Hematopoietic multipotent progenitor cell treated with erythropoietin and hydrocortisone succinate and interleukin-3 and kit ligand, for 17 days (in vitro differentiated cells): ENCODE results near the gene COX7B2.

Experiments
- DNase-seq: peaks from one replicate; pipeline ENCODE4 v3.0.0-alpha.2; 2015; ENCODE audit warnings: low spot score

Gene COX7B2, protein sequence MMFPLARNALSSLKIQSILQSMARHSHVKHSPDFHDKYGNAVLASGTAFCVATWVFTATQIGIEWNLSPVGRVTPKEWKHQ

GRCh38 chr4:46909078-46909477, at the start of gene COX7B2:
TSS of gene COX7B2 (minus strand) at chr4:46909245. CDS start at chr4:46735192, 174,053 bp downstream.
- DNase-seq: no peak

- DNase-seq: no peak
Measured at GRCh38 chr4:46956451-46956850, 47.4 kb upstream of the COX7B2 start.

DNA sequence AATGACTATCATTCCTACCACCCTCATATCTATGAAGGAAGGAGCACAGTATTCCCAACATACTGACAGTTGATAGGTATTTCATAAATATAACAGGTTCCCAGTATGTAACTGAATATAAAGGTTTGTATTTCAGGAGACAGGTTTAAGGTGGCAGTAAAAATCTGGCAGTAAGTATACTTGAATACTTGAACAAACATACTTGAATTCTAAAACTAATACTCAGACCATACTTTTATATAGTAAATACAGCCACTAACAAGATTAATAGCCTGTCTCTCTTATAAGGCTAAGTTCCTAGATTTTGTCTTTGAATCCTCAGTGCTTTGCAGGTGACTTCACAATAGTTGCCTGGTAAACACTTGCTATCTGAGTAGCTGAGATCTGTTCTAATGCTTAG, 46.6 kb upstream of the COX7B2 start:
- DNase-seq: no peak

DNA sequence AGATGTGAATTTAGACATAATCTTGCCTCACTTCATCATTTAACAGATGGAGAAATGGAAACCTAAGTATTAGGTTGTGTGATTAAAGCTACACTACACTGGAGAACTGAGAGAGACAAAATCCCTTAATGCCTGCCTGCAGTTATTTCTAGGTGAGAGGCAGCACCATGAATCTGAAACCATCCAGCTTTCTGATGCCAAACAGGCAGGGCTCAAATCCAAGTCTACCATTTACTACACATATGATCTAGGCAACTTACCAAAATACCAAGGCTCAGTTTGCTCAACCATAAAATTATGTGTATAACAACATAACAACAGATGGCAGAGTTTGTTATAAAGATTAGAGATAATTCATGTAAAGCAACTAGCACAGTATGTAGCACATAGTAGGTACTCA, 45.6 kb upstream of the COX7B2 start:
- no peak for DNase-seq

GRCh38 chr4:46953564-46953963, 44.5 kb upstream of the COX7B2 start:
- DNase-seq: no peak

DNA sequence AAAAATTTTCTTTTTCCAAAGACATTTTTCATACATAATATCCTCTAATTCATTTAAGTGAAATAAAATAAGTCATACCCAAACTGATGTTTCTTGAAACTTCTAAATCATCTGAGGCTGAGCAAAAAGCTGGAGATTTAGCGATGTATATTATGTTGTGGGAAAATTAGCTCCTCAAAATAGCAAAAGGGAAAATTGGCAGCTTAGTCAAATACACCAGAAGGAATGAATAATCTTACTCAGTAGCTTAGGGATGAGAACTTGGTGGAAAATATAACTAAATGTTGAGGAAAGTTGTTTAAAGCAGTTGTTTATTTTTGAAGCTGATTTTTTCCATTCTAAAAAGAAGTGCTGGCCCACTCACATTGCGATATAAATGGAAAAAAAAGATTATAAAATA, 43.4 kb upstream of the COX7B2 start:
- DNase-seq: no peak

DNA sequence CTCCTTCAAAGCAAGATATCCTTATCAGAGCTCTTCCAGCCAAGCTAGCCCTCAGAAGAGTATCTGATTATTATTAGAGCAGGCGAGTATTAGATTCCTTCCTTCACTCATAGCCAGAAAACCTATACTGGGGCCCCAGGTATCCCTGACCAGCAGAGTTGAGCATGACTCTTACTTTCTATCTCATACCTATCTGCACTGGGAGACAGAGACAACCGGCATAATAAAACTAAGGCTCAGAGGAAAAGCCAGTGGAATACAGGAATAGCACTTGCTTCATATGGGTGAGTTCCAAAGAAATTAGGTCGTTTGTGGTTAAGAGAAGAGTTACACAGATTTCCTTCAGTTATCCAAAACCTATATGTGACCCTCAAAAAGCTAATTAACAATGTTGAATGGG, 41.8 kb upstream of the COX7B2 start:
- no peak for DNase-seq

- no peak for DNase-seq
Measured at GRCh38 chr4:46949822-46950221, 40.8 kb upstream of the COX7B2 start.

GRCh38 chr4:46947541-46947940, 38.5 kb upstream of the COX7B2 start:
- DNase-seq: no peak

GRCh38 chr4:46946919-46947536, 38.0 kb upstream of the COX7B2 start:
- no peak for DNase-seq

DNA sequence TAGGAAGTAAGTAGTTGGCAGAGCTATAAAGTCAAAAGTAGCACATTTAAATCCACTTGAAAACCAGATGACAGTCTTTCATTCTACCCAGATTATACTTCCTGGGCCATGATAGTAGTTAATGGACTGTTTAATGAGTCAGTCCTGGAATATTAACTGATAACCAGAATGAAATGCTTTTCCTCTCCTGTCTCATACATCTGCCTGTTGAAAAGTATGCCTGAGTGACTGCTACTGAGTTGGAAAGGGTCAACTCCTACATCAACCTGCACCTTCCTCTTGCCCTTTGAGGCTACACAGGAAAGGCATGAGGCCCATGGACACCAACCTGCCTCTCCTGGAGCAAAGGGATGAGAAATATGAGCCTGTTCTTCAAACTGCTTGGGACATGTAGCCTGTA, 36.0 kb upstream of the COX7B2 start:
- DNase-seq: no peak

DNA sequence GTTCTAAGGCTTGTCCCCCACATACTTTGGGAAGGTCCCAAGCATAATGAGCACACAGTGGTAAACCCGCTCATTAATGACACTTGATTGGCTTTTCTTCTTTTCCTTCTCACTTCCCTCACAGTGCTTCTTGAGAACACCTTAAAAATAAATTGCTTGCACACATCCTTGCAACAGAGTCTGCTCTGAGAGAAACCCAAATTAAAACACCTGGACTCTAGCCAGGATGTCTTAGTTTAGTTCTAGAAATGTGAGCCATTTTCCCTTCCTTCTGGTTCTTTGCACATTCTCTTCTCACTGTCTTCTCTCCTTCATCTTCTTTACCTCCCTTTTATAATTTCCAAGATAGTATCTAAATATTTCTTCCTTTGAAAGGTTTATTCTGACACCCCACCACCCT, 35.3 kb upstream of the COX7B2 start:
- no peak for DNase-seq

- no peak for DNase-seq
Measured at GRCh38 chr4:46937493-46937892, 28.4 kb upstream of the COX7B2 start.

DNA sequence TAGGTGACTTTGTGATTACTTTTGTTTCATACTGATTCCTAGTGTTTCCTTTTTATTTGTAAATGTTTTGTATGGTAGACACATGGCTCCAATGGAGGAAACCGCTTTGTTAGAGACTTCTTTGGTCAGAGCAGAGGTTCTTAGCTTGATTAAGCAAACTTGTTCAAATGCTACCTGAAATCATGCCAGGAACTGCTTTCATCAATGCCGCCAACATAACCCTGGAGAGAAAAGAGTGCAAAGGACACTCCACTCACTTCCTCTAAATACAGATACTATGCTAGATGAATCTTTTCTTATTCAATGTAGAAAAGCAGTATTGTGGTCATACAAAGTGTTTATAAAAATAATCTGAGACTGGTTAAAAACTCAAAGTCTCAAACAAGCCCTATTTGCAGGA, 25.7 kb upstream of the COX7B2 start:
- no peak for DNase-seq

- no peak for DNase-seq
Measured at GRCh38 chr4:46933686-46934085, 24.6 kb upstream of the COX7B2 start.

DNA sequence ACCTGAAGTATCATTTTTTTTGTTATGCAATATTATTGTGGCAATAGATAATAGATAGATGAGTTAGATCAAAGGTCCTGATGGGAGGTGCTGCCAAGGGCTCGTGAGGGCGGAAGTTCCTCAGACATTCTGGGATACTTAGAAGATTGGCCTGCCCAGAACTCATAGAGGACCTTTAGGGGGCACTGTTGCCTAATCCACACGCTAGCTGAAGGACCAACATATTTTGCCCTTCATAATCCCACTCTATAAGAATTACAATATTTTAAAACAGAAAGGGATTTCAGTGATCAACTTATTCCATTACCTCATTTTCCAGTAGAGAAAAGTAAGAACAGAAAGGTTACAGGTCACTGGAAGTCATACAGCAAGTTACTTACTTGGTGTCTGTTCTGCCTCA, 22.9 kb upstream of the COX7B2 start:
- DNase-seq: no peak

- no peak for DNase-seq
Measured at GRCh38 chr4:46930891-46931290, 21.8 kb upstream of the COX7B2 start.

DNA sequence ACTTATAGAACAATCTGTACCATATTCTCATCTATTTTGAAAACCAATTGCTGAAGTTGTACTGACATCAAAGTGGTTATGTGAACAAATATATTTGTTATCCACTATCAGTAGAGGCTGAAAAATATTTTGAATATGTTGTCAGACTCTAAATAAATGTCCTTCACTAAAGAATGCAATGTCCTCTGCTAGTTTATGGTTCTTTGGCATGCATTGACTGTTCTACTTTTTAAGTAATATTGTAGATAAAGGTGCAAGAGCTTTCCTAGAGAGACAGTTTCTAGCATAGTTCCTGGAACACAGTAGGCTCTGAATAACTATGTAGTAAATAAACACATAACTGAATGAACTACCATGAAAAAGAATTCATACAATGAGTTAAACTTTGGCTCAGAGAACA, 18.2 kb upstream of the COX7B2 start:
- no peak for DNase-seq

- no peak for DNase-seq
Measured at GRCh38 chr4:46924789-46925529, 15.9 kb upstream of the COX7B2 start.

GRCh38 chr4:46922205-46922604, 13.2 kb upstream of the COX7B2 start:
- no peak for DNase-seq

DNA sequence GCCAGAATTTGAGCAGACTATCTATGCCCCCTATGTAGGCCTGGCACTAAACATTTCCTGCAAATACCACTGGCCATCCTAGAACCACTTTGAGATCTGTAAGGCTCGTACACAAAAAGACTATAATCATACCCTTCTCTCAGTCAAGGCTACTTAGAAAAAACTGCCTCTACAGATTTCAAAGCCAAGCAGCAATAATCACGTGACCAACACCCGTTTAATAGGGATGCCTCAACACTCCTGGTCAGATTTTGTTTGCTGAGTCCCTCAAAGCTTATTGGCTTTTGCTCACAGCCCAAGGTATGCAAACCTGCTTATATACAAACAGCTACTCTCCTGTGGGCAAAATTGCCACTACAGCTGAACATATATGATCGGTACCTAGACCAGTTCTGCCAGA, 897 bp downstream of the COX7B2 start:
- no peak for DNase-seq

- no peak for DNase-seq
Measured at GRCh38 chr4:46900082-46900481, 9.0 kb downstream of the COX7B2 start.

DNA sequence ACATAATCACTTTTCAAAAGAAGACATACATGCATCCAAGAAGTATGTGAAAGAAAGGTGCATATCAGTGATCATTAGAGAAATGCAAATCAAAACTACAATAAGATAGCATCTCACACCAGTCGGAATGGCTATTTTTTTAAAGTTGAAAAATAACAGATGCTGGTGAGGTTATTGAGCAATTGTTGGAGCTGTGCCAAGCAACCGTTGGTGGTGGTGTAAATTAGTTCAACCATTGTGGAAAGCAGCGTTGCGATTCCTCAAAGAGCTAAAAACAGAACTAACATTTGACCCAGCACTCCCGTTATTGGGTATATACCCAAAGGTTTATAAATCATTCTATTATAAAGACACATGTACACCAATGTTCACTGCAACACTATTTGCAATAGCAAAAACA, 14.2 kb downstream of the COX7B2 start:
- no peak for DNase-seq

- no peak for DNase-seq
Measured at GRCh38 chr4:46890056-46890455, 19.0 kb downstream of the COX7B2 start.
